Hepatocyte (in vitro differentiated cells): ENCODE results near the gene CDH22.

ENCODE experiments used
- CTCF ChIP-seq: fragments of 200-600 bp; sonication (generic); IDR thresholded peaks from 2 replicates; pipeline ENCODE4 v1.5.1; 2016; ENCODE audit warnings: antibody characterized with exemption, mild to moderate bottlenecking; ENCODE audit not compliant: poor library complexity
- EZH2phosphoT487 ChIP-seq: fragments of 200-600 bp; sonication (generic); IDR thresholded peaks from one replicate; pipeline ENCODE4 v1.6.1; 2018; ENCODE audit warnings: antibody characterized with exemption, mild to moderate bottlenecking, low read depth, moderate library complexity; ENCODE audit not compliant: unreplicated experiment, severe bottlenecking

GRCh38 chr20:46126440-46127056, 181.8 kb downstream of the CDH22 start:
- TF ChIP-seq CTCF (no peak), EZH2phosphoT487 (no peak)
